Ishikawa (cell line): ENCODE data around the gene SEC63.

Experiments used
- EP300 ChIP-seq: IDR thresholded peaks from 2 replicates; pipeline ENCODE4 v1.6.1; 2012; ENCODE audit warnings: borderline replicate concordance
- RAD21 ChIP-seq: IDR thresholded peaks from 2 replicates; pipeline ENCODE4 v1.6.1; 2012; ENCODE audit warnings: low read depth

GRCh38 chr6:108004861-108005260, 46.9 kb upstream of the SEC63 start:
- TF ChIP-seq RAD21 (no peak), EP300 (no peak)
